Psoas muscle (tissue), 8 donors: ENCODE results near the gene SMURF1. TPM values are rescaled to one million over a fixed set of nuclear protein-coding genes. Genes with fewer than 3 reads are reported as not detected.

Experiments
- ATAC-seq, 4 donors: fragments of 200-7000 bp; cut with Tn5 transposase; one replicate each; pipeline ENCODE4 v1.9.1; 2020; ENCODE audit warnings: moderate library complexity in 3 of 4, mild to moderate bottlenecking in 2 of 4
- DNase-seq, 2 donors: peaks; one replicate each; pipeline ENCODE4 v3.0.0-alpha.2; 2020
- H3K27ac ChIP-seq: fragments of 200-600 bp; one replicate; pipeline ENCODE4 v1.8.0; 2022
- H3K27me3 ChIP-seq, 3 donors: fragments of 200-600 bp in 1 of 3; one replicate each; pipeline versions ENCODE4 v1.6.1 to v1.8.0; 2013 to 2022; ENCODE audit warnings: low read length in 2 of 3, mild to moderate bottlenecking in 2 of 3, moderate library complexity in 1 of 3; ENCODE audit not compliant: insufficient read depth in 3 of 3
- H3K36me3 ChIP-seq, 2 donors: fragments of 200-600 bp in 1 of 2; one replicate each; pipeline versions ENCODE4 v1.6.1 to v1.8.0; 2013 to 2022; ENCODE audit warnings: low read depth in 1 of 2, mild to moderate bottlenecking in 1 of 2, moderate library complexity in 1 of 2; ENCODE audit not compliant: insufficient read depth in 1 of 2
- H3K4me1 ChIP-seq: fragments of 200-600 bp; one replicate; pipeline ENCODE4 v1.8.0; 2022
- H3K4me3 ChIP-seq: fragments of 200-600 bp; one replicate; pipeline ENCODE4 v1.8.0; 2022; ENCODE audit warnings: mild to moderate bottlenecking
- H3K9me3 ChIP-seq: fragments of 200-600 bp; one replicate; pipeline ENCODE4 v1.8.0; 2022
- WGBS, 3 donors: extraction: QIAGEN DNeasy Blood & Tissue Kit; methylation state at CpG; one replicate each; pipeline versions ENCODE4 v1.1.6 to v1.1.7; 2013; 5-methylcytosine and 5-hydroxymethylcytosine counted together
- intact Hi-C, 2 donors: fragments of 100-400 bp; cut with DNase I; formaldehyde crosslinking; loops; one replicate each; pipeline versions ENCODE4 v1.11.0 to v1.14.2; 2022
- polyA plus RNA-seq, 3 donors: library from polyadenylated mRNA; stranded (reverse); fragments of 200-250 nt; gene quantifications; one replicate each; pipeline ENCODE4 v1.2.3, GENCODE V29; 2013
- total RNA-seq, 4 donors: library from RNA; stranded (reverse); fragmentation: NEBNext Ultra II Directional in 2 of 4; extraction: Animal tissue kit (Norgen Biotek cat#: 25700) in 2 of 4; gene quantifications; one replicate each; pipeline versions ENCODE4 v1.2.1 to v1.2.4, GENCODE V29; 2021 to 2023
- TF ChIP-seq, protein P1 (sequence below): fragments of 200-600 bp; IDR thresholded peaks from one replicate; pipeline ENCODE4 v1.8.0; 2022; ENCODE audit warnings: antibody characterized with exemption
- donor health status: healthy with polysubstance abuse.
- donor health status: DM: no; HTN: no; CAD: no; lungs with moderate emphysema.
- donor health status: Bipolar disorder and iron deficiency.
- donor health status: healthy.
- donor health status: DM: yes; HTN: yes; CAD: no.
- donor health status: DM: no; HTN: no; CAD: no.
- donor health status: DM: no; HTN: no; CAD: no.
- donor health status: DM: yes; HTN: yes; CAD: no.

Gene SMURF1
- total and polyA plus RNA-seq, 7 donors, result 5.8 to 16.9 (median 10.2) TPM

DNA sequence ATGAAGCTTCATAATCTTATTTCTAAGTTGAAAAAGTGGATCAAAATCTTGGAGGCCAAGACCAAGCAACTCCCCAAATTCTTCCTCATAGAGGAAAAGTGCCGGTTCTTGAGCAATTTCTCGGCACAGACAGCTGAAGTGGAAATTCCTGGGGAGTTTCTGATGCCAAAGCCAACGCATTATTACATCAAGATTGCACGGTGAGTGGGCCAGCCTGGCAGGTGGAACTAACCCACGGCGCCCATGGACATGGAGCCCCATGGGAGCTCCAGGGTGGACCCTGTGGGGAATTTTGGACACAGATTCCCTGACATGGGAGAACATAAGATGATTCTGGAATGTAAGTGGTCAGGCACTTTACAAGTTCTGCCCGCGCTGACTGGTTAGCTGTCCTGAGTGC, 139.7 kb downstream of the SMURF1 start:
- WGBS, 3 donors, result 67 to 82% (median 72%) methylated on average over 8 of the region's 8 CpGs
- DNase-seq (no peak), ATAC-seq (no peak)
- intact Hi-C loops, result no loop called here
- TF ChIP-seq, protein P1, sequence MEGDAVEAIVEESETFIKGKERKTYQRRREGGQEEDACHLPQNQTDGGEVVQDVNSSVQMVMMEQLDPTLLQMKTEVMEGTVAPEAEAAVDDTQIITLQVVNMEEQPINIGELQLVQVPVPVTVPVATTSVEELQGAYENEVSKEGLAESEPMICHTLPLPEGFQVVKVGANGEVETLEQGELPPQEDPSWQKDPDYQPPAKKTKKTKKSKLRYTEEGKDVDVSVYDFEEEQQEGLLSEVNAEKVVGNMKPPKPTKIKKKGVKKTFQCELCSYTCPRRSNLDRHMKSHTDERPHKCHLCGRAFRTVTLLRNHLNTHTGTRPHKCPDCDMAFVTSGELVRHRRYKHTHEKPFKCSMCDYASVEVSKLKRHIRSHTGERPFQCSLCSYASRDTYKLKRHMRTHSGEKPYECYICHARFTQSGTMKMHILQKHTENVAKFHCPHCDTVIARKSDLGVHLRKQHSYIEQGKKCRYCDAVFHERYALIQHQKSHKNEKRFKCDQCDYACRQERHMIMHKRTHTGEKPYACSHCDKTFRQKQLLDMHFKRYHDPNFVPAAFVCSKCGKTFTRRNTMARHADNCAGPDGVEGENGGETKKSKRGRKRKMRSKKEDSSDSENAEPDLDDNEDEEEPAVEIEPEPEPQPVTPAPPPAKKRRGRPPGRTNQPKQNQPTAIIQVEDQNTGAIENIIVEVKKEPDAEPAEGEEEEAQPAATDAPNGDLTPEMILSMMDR, result no peak
- H3K27me3 ChIP-seq, result no peaks in the 10 kb centered on the region
- H3K4me3 ChIP-seq, result no peak overlapping the region
- no peaks in the 10 kb centered on the region for H3K9me3 ChIP-seq
- no peaks in the 10 kb centered on the region for H3K4me1 ChIP-seq
- H3K36me3 ChIP-seq, result peaks cover 8 to 95% of the 10 kb centered on the region in 2 donors
- no peak overlapping the region for H3K27ac ChIP-seq

DNA sequence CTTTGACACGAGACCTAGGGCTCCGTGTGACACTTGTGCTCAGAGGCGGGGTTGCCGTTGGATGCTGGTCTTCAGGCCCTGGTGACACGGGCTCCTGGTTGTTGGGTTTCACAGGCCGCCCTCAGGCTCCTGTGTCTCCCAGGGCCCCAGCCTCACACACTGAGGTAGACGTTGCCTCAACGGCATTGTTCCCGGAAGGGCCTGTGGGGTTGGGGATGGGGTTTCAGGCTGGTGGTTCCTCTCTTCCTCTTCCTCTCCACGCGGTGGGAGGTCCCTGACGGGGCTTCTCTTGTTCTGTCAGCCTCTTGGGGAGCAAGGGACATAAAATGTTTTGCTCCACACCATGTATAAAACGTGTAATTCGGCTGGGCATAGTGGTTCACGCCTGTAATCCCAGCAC, 140.5 kb downstream of the SMURF1 start:
- intact Hi-C loops, result no loop called here
- H3K9me3 ChIP-seq, result no peaks in the 10 kb centered on the region
- DNase-seq (no peak), ATAC-seq (no peak)
- TF ChIP-seq, protein P1, result no peak
- H3K27ac ChIP-seq, result no peak overlapping the region
- no peaks in the 10 kb centered on the region for H3K4me1 ChIP-seq
- 89 to 91% (median 91%) methylated on average over 15 of the region's 15 CpGs for WGBS, 3 donors
- no peak overlapping the region for H3K4me3 ChIP-seq
- H3K27me3 ChIP-seq, result no peaks in the 10 kb centered on the region
- peaks cover 7 to 95% of the 10 kb centered on the region in 2 donors for H3K36me3 ChIP-seq

DNA sequence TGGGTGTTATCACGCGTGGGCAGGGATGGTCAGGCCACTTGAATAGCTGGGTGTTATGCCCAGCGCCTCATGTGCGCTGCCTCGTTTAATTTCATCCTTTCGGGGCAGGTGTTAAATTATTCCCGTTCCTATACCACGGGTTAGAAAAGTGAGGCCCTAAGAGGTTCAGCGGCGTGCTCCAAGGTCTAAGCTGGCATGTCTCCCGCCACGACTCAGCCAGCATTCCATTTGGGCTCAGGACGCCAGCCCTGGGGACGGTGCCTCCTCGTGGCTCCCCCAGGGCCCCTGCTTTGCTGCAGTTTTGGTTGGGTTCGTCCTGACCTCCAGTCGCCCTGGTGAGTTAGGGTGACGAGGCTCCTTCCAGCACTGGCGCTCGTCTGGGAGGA, 141.1 kb downstream of the SMURF1 start:
- Histone ChIP-seq H3K27me3 (no peaks in the 10 kb centered on the region), H3K27ac (no peak overlapping the region), H3K9me3 (no peaks in the 10 kb centered on the region), H3K36me3 (peaks cover 6 to 95% of the 10 kb centered on the region in 2 donors), H3K4me3 (no peak overlapping the region), H3K4me1 (no peaks in the 10 kb centered on the region)
- ATAC-seq, result peak in 1 of 4 donors; percentile 45
- TF ChIP-seq, protein P1, result no peak
- WGBS, 3 donors, result 82 to 86% (median 83%) methylated on average over 20 of the region's 20 CpGs
- intact Hi-C loops, result no loop called here
- no peak for DNase-seq

DNA sequence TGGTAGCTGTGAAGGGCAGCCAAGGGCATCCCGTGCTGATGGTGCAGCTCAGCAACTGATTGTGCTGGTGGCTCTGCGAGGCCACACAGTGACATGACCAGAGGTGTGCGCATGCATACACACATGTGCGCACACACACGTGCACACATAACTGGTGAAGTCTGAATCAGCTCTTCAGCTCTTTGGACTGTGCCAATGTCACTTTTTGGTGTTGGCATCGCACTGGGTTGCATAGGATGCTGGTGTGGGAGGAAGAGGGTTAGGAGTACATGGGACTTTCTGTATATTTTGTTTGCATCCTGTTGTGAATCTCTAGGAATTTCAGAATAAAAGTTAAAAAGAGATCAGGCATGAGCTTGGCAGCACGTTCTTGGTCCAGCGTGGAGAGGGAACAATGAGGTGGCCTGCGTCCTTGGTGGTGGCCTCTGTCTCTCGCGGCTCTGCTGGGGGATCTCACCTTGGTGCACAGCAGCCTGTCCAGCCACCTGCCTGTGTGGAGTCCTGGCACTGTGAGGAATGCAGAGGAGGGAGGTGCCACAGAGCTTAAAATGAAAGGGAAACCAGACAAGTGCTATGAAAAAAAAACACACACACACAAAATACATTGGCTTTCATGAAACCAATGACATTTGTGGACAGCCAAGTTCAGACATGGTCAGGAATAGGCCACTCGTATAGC, 141.6 kb downstream of the SMURF1 start:
- no peaks in the 10 kb centered on the region for H3K27me3 ChIP-seq
- H3K9me3 ChIP-seq, result no peaks in the 10 kb centered on the region
- TF ChIP-seq, protein P1, result no peak
- intact Hi-C loops, result no loop called here
- no peaks in the 10 kb centered on the region for H3K4me1 ChIP-seq
- peaks cover 6 to 95% of the 10 kb centered on the region in 2 donors for H3K36me3 ChIP-seq
- H3K4me3 ChIP-seq, result no peak overlapping the region
- 92% methylated on average over 12 of the region's 12 CpGs for WGBS, 3 donors
- ATAC-seq (no peak), DNase-seq (no peak)
- no peak overlapping the region for H3K27ac ChIP-seq
